ENCODE results near the gene RINL.
"Not testable (repeated sequence)": the region's sequence is repeated elsewhere in the genome, so short reads cannot be mapped to it uniquely, and the experiment has no call there.

Gene RINL

GRCh38 chr19:38875656-38876395 is 2.2 kb downstream of the RINL start:
- no peak for DNase-seq

DNA sequence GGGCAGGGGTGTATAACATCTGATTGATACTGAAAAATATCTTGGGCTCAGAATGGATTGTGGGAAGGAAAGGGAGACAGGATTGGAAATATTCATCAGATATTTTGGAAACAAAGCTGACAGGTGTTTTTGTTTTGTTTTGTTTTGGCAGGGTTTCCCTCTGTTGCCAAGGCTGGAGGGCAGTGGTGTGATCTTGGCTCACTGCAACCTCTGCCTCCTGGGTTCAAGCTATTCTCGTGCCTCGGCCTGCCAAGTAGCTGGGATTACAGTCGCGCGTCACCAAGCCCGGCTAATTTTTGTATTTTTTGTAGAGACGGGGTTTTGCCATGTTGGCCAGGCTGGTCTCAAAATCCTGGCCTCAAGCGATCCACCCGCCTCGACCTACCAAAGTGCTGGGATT is 4.7 kb downstream of the RINL start:
- DNase-seq, result not testable (repeated sequence)

DNA sequence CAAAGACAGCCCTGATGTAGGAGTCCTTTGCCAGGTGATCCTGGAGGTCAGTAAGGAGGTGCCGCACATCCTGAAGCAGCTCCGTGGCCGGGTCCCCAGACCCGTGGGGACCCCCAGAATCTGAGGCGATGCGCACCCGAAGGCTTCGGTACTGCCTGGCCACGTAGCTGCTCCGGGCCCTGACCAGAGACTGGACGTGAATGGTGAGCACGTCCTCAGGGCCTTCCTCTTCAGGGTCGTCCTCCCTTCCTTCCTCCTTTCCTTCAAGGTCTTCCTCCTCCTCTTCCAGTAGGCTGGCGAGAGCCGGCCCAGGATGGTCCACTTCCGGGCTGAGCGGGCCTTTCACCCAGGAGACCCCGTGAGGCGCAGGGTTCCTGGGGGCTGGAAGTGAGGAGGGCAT is 7.5 kb downstream of the RINL start:
- DNase-seq, result no peak

DNA sequence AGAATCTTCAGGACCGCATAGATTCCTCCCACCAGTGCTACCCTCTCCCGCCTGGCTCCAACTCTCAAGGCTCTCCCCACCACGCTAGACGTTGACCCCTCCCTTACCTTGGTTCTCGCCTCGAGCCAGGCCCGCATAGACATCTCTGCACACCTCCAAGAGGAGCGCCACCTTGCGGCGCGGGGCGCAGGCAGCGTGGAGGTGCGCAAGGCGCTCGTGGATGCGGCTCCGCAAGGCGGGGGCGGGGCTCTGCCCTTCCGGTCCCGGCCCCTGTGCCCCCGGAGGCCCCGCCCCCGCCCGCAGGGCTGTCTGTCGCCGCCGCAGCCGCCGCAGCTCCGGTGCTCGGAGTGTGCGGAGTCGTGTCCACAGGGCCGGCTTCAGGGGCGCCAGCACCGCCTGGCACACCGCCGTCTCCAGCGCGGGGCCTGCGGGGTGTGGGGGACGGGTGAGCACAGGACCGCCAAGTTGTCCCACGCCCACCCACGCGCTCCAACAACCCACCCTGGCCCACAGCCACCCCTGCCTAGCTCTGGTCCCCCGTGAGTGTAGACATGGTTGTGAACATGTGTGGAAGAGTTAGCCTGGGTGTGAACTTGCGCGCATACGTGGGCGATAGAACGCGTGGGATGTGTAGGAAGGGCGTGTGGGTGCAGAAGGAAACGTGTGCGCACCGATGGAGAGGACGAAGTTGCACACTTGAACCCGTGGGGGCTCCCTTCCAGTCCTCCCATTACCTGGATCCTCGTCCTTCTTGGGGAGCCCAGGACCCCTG is 8.1 kb downstream of the RINL start:
- DNase-seq, result peak in 52 of 58 donors; percentile 13 to 78 (median 42)

DNA sequence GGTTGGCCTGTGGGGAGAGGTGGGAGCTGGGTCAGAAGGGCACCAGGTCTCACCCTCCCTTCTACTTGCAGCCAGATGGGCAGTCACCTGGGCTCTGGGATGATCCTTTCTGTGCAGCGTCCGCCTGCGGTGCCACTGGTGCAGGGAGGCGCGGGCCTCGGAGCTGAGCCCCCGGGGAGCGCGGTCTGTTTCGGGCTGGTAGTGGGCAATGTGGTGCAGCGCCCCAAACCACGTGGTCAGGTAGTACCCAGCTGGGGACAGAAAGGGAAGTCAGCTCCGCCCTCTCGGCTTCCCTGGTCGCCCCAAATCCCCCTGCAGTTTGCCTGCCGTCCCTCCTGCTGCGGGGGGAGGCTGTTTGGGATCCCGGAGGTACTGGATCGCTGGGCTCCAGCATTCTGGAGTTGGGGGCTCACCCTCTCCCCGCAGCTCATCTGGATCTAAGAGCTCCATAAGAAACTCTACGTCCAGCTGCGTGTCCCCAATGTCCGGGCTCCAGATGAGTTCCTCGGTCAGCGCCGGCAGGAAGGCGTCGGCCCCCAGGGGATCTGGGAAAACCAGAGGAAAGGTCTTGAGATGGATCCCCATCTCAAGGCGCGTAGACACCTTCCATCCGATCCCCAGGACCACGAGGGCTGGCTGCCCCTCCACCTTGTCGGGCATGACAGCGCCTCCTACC is 8.8 kb downstream of the RINL start:
- DNase-seq, result peak in 1 of 58 donors; percentile 11

GRCh38 chr19:38868551-38868950 is 9.5 kb downstream of the RINL start:
- no peak for DNase-seq

DNA sequence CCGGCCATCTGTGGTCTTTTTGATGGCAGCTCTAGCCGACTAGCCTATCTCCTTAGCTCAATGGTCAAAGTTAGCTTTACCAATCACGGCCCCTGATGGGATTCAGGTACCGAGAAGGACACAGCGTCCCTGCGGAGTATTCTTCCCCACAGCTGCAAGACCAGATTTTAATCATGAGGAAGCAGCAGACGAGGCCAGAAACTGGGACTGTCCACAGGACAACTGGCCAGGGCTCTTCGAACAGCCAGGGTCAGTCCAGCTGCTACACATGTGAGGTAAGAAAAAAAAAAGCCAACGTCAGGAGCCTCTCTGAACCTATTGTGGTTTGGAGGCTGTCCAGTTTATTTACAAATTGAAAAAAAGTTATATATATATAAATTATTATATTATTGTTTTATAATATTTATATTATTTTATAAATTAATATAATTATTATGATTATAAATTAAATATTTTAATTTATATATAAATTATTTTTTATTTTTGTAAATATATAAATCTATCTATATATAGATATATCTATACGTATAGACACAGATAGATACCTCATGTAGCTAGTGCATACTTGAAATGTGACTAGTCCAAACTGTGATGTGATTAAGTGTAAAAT is 10.8 kb downstream of the RINL start:
- no peak for DNase-seq

- DNase-seq, result no peak
Measured at GRCh38 chr19:38862321-38863059, 15.6 kb downstream of the RINL start.

DNA sequence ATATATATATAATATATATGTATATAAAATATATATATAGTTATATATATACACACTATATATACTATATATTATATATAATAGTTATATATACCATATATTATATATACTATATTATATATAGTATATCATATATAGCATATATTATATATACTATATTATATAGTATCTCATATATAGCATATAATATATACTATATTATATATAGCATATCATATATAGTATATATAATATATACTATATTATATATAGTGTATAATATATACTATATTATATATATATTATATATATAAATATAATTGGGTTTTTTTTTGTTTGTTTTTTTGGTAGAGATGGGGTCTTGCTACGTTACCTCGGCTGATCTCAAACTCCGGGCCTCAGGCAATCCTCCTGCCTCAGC is 16.7 kb downstream of the RINL start:
- DNase-seq, result no peak

GRCh38 chr19:38859631-38860204 is 18.4 kb downstream of the RINL start:
- not testable (repeated sequence) for DNase-seq

- DNase-seq, result no peak
Measured at GRCh38 chr19:38856813-38857212, 21.3 kb downstream of the RINL start.

GRCh38 chr19:38855751-38856150 is 22.3 kb downstream of the RINL start:
- DNase-seq, result not testable (repeated sequence)

DNA sequence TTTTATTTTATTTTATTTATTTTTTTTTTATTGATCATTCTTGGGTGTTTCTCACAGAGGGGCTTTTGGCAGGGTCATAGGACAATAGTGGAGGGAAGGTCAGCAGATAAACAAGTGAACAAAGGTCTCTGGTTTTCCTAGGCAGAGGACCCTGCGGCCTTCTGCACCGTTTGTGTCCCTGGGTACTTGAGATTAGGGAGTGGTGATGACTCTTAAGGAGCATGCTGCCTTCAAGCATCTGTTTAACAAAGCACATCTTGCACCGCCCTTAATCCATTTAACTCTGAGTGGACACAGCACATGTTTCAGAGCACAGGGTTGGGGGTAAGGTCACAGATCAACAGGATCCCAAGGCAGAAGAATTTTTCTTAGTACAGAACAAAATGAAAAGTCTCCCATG is 23.1 kb downstream of the RINL start:
- not testable (repeated sequence) for DNase-seq

DNA sequence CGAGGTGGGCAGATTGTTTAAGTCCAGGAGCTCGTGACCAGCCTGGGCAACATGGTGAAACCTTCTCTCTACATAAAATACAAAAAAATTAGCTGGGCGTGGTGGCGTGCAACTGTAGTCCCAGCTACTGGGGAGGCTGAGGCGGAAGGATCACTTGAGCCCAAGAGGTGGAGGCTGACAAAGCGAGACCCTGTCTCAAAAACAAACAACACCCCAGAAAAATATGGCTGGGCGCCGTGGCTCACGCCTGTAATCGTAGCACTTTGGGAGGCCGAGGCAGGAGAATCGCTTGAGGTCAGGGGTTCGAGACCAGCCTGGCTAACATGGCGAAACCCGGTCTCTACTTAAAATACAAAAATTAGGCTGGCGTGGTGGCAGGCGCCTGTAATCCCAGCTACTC is 24.9 kb downstream of the RINL start:
- no peak for DNase-seq

GRCh38 chr19:38852231-38853044 is 25.6 kb downstream of the RINL start:
- DNase-seq, result peak in 45 of 58 donors; percentile 8 to 76 (median 59)

DNA sequence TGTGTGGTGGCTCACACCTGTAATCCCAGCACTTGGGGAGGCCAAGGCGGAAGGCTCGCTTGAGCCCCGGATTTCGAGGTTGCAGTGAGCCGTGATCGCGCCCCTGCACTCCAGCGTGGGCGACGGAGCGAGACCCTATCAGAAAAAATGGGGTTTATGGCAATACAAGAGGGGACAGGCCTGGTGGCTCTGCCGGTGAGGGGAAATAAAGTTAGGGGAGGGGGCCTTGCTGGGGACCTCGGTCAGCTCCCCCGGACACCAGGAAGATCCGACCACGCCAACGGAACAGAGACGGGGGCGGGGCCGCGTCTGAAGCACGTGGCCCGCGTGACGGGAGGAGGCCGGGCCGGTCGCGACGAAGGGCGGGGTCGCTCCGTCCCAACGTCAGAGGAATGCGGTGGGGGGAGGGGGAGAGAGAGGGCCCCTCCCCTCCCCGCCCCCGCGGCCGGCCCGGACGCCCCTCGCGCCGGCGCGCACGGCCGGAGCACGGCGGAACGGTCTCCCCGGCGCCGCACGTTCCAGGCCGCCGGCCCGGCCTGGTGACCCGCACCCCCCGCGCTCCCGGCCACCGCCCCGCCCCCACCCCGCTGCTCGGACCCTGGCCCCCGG is 26.3 kb downstream of the RINL start:
- DNase-seq, result peak; percentile 28 to 94 (median 86)

GRCh38 chr19:38850976-38851621 is 27.0 kb downstream of the RINL start:
- peak in 20 of 58 donors; percentile 19 to 66 (median 48) for DNase-seq

DNA sequence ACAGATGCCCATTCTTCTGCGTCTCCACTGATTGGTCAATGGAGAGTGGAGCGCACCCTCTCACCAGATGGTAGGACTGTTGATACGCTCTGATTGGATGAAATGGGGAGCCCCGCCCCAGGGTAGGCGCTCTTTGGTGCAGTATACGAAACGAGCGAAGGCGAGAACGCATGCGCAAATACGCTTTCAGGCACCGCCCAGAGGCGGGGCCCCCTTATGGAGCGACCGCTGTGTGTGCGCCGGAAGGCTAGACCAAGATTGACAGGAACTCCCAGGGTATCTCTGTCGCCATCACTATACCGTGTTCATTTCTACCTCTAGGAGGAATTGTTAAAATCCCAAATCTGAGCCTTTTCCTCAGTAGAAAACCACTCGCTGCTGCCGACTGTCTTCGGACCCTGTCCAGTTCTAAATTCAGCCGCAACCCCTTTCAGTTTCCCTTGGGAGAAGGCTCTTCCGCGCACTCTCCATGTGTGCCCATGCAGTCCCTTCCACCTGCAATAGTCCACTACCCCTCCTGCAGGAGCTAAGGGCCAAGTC is 27.6 kb downstream of the RINL start:
- DNase-seq, result peak in 21 of 58 donors; percentile 56 to 100 (median 100)

Measured in anterior cingulate cortex (tissue), 58 donors.